ENCODE measurements around the gene HNRNPLL. TPM values are rescaled to one million over a fixed set of nuclear protein-coding genes. Genes with fewer than 3 reads are reported as not detected.

Gene HNRNPLL
- total and polyA plus RNA-seq, 2 of the 13 experiments (the other 11 are each of a cell fraction or from before 2014, with no cell fraction given): 49.4 to 103 TPM

- peak overlapping the region; percentile 86 for H3K4me2 ChIP-seq (ENCODE audit: low read depth, low read length)
- H3K27me3 ChIP-seq (ENCODE audit: control insufficient read depth in 1 of 2, insufficient read depth in 2 of 2, low read length in 2 of 2): no peaks in the 10 kb centered on the region; a peak in 2 of 5 replicates
- peak overlapping the region; percentile 92 for H3K27ac ChIP-seq (ENCODE audit: extremely low read length, insufficient read depth, low read length)
- H3K36me3 ChIP-seq (replicated peaks in 1 of 2; ENCODE audit: control insufficient read depth in 1 of 2, insufficient read depth in 2 of 2, low read length in 2 of 2): peaks cover 2 to 7% of the 10 kb centered on the region in 2 experiments; a peak in 2 of 5 replicates
- no peak overlapping the region for H2AFZ ChIP-seq (ENCODE audit: low read length)
- ChIA-PET CTCF (ENCODE audit: low intra/inter-chr PET ratio, low total read pairs) (no interaction called here), POLR2A (interaction anchor here (0.6 to 8.5 kb wide), 7 partner anchors 12 to 153 kb away, joined by 3 to 65 read pairs (median 3); partner anchors contain the start of genes GALM and SRSF7)
- BruUV-seq (replicated peaks): no TSS peak
- in situ Hi-C loops (cut with HindIII; ENCODE audit: extremely low pct_ligation_motif_present, low pct_unique_long_range_greater_than_20kb): no loop called here
- DNase-seq (ENCODE audit: low spot score) (no peak), FAIRE-seq (no peak), ATAC-seq (no peak)
- intact Hi-C loops (cut with micrococcal nuclease; ENCODE audit: unreplicated experiment): no loop called here
- H3K4me1 ChIP-seq (ENCODE audit: insufficient read depth, low read length): peaks cover 57% of the 10 kb centered on the region
- H3K9me3 ChIP-seq (ENCODE audit: low read length): no peaks in the 10 kb centered on the region
- peak overlapping the region; percentile 97 for H3K9ac ChIP-seq (ENCODE audit: insufficient read depth, low read depth, low read length)
- peak overlapping the region; percentile 87 to 98 (median 95); a peak in 5 of 6 replicates for H3K4me3 ChIP-seq (replicated peaks in 1 of 3; ENCODE audit: insufficient read depth in 1 of 3, low read depth in 2 of 3, low read length in 3 of 3)
- H3K79me2 ChIP-seq (ENCODE audit: insufficient read depth, low read length): peaks cover 87% of the 10 kb centered on the region
- WGBS (ENCODE audit: low lambda C conversion rate): 71% methylated on average over 5 of the region's 5 CpGs
- H4K20me1 ChIP-seq (ENCODE audit: insufficient read depth, low read length): peaks cover 35% of the 10 kb centered on the region
- no peak for TF ChIP-seq ARNTL (CRISPR knock-in tag; IDR thresholded peaks at IDR 0.05)
- no peak for TF ChIP-seq SAP130 (CRISPR knock-in tag; IDR thresholded peaks at IDR 0.05; ENCODE audit: low read depth)
- no peak for TF ChIP-seq ARID4A (CRISPR knock-in tag; IDR thresholded peaks at IDR 0.05; ENCODE audit: borderline replicate concordance)
- TF ChIP-seq JUND (CRISPR knock-in tag; IDR thresholded peaks at IDR 0.05): no peak
- TF ChIP-seq MAX (IDR thresholded peaks at IDR 0.05): no peak
- no peak for TF ChIP-seq FOXP1 (IDR thresholded peaks at IDR 0.05)
- TF ChIP-seq FOXP1 (CRISPR knock-in tag; IDR thresholded peaks at IDR 0.05): no peak
- TF ChIP-seq ZNF335 (CRISPR knock-in tag; IDR thresholded peaks at IDR 0.05): no peak
- TF ChIP-seq HNF4A (CRISPR knock-in tag; IDR thresholded peaks at IDR 0.05): no peak
- no peak for TF ChIP-seq NAIF1 (CRISPR knock-in tag; IDR thresholded peaks at IDR 0.05; ENCODE audit: borderline replicate concordance)
- TF ChIP-seq GZF1 (CRISPR knock-in tag; IDR thresholded peaks at IDR 0.05): no peak
- TF ChIP-seq DBP (CRISPR knock-in tag; IDR thresholded peaks at IDR 0.05; ENCODE audit: not compliant biosample characterization): no peak
- no peak for TF ChIP-seq ZNF883 (CRISPR knock-in tag; IDR thresholded peaks at IDR 0.05; ENCODE audit: not compliant biosample characterization)
- TF ChIP-seq ZNF709 (CRISPR knock-in tag; IDR thresholded peaks at IDR 0.05): no peak
- TF ChIP-seq MXI1 (IDR thresholded peaks at IDR 0.05; ENCODE audit: borderline replicate concordance, low read depth, low read length): no peak
- no peak for TF ChIP-seq ZNF547 (CRISPR knock-in tag; IDR thresholded peaks at IDR 0.05)
- no peak for TF ChIP-seq NONO (IDR thresholded peaks at IDR 0.05)
- TF ChIP-seq NONO (CRISPR knock-in tag; conservative IDR thresholded peaks at IDR 0.05): no peak
- 0 out of 2 replicates have a peak, but pooled peaks have one; percentile 54 for TF ChIP-seq NCOA1 (CRISPR knock-in tag; IDR thresholded peaks at IDR 0.05)
- peak; percentile 92 for TF ChIP-seq ATF7 (IDR thresholded peaks at IDR 0.05)
- no peak for TF ChIP-seq ATF7 (CRISPR knock-in tag; IDR thresholded peaks at IDR 0.05)
- TF ChIP-seq DRAP1 (CRISPR knock-in tag; IDR thresholded peaks at IDR 0.05): peak; percentile 2; the same call in 1 of the 2 replicates
Measured at GRCh38 chr2:38598200-38598990, 4.3 kb downstream of the HNRNPLL start.
